Left ventricle myocardium inferior (tissue), 1 donor: ENCODE data around the gene MAP2K3. TPM values are rescaled to one million over a fixed set of nuclear protein-coding genes. Genes with fewer than 3 reads are reported as not detected.

ENCODE experiments used
- DNase-seq: peaks from one replicate; pipeline ENCODE4 v3.0.0-alpha.2; 2020
- H3K27ac ChIP-seq: fragments of 200-600 bp; replicated peaks from 2 replicates; pipeline ENCODE4 v1.8.0; 2021
- H3K27me3 ChIP-seq: fragments of 200-600 bp; 2 replicates; pipeline ENCODE4 v1.8.0; 2021; ENCODE audit warnings: low read depth
- H3K36me3 ChIP-seq: fragments of 200-600 bp; 2 replicates; pipeline ENCODE4 v1.8.0; 2021
- H3K4me1 ChIP-seq: fragments of 200-600 bp; 2 replicates; pipeline ENCODE4 v1.8.0; 2021
- H3K4me3 ChIP-seq: fragments of 200-600 bp; 2 replicates; pipeline ENCODE4 v1.8.0; 2021; ENCODE audit warnings: mild to moderate bottlenecking, moderate library complexity
- H3K9me3 ChIP-seq: fragments of 200-600 bp; replicated peaks from 2 replicates; pipeline ENCODE4 v1.8.0; 2021
- intact Hi-C: fragments of 100-400 bp; cut with micrococcal nuclease; formaldehyde crosslinking; loops from one replicate; pipeline ENCODE4 v1.11.0; 2022
- total RNA-seq: library from RNA; stranded (reverse); fragmentation: NEBNext Ultra II Directional; extraction: Animal tissue kit (Norgen Biotek cat#: 25700); gene quantifications from one replicate; pipeline ENCODE4 v1.2.1, GENCODE V29; 2021
- TF ChIP-seq, protein P1 (sequence below): fragments of 200-600 bp; IDR thresholded peaks from 2 replicates; pipeline ENCODE4 v1.8.0; 2021; ENCODE audit warnings: antibody characterized with exemption, mild to moderate bottlenecking, borderline replicate concordance
- donor health status: DM: no; HTN: yes; CAD: no; lungs with severe emphysema.

MAP2K3 gene
- total RNA-seq, 1 donor from 2014 or later: 41.7 TPM

DNA sequence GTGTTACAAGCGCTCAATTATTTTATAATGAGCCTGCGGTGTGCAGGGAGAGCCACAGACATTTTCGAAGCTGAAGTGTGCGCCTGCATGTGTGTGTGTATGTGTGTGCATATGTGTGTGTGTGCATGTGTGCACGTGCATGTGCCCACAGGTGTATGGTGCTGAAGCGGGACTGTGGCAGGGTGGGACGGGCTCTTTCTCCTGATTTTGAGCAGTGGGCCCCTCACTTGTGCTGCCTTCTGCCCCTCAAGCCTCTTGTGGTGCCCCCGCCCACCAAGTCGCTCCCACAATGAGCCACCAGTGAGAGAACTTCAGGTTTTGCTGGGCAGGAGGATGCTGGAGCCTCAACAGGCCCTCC, 75.0 kb downstream of the MAP2K3 start:
- intact Hi-C loops: no loop called here
- Histone ChIP-seq H3K4me1 (peaks cover 27% of the 10 kb centered on the region), H3K27me3 (no peaks in the 10 kb centered on the region), H3K36me3 (no peaks in the 10 kb centered on the region), H3K4me3 (no peak overlapping the region), H3K9me3 (no peaks in the 10 kb centered on the region), H3K27ac (peak overlapping the region; percentile 82)
- DNase-seq: no peak
- TF ChIP-seq, protein P1, sequence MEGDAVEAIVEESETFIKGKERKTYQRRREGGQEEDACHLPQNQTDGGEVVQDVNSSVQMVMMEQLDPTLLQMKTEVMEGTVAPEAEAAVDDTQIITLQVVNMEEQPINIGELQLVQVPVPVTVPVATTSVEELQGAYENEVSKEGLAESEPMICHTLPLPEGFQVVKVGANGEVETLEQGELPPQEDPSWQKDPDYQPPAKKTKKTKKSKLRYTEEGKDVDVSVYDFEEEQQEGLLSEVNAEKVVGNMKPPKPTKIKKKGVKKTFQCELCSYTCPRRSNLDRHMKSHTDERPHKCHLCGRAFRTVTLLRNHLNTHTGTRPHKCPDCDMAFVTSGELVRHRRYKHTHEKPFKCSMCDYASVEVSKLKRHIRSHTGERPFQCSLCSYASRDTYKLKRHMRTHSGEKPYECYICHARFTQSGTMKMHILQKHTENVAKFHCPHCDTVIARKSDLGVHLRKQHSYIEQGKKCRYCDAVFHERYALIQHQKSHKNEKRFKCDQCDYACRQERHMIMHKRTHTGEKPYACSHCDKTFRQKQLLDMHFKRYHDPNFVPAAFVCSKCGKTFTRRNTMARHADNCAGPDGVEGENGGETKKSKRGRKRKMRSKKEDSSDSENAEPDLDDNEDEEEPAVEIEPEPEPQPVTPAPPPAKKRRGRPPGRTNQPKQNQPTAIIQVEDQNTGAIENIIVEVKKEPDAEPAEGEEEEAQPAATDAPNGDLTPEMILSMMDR: no peak

DNA sequence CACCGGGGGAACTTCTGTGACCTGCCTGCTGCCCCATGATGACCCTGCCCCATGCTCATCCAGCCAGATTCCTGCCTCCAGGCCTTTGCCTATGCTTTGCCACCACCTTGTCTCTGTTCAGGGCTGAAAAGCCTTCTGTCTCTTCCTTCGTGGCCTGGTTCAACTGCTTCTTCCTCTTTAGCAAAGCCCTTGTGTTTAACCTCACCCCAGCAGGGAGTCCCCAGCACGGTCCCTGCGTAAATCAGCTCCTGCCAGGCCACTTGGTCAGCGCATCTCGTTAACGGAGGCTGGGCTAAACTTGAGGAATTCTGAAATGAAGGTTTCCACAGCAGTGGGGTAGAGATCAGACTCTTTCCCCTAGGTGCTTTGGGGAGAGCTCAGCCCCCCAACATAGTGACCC, 75.5 kb downstream of the MAP2K3 start:
- no peak overlapping the region for H3K4me3 ChIP-seq
- intact Hi-C loops: no loop called here
- no peak for DNase-seq
- TF ChIP-seq, protein P1: no peak
- no peaks in the 10 kb centered on the region for H3K9me3 ChIP-seq
- peaks cover 27% of the 10 kb centered on the region for H3K4me1 ChIP-seq
- H3K27ac ChIP-seq: no peak overlapping the region
- H3K36me3 ChIP-seq: no peaks in the 10 kb centered on the region
- H3K27me3 ChIP-seq: no peaks in the 10 kb centered on the region

DNA sequence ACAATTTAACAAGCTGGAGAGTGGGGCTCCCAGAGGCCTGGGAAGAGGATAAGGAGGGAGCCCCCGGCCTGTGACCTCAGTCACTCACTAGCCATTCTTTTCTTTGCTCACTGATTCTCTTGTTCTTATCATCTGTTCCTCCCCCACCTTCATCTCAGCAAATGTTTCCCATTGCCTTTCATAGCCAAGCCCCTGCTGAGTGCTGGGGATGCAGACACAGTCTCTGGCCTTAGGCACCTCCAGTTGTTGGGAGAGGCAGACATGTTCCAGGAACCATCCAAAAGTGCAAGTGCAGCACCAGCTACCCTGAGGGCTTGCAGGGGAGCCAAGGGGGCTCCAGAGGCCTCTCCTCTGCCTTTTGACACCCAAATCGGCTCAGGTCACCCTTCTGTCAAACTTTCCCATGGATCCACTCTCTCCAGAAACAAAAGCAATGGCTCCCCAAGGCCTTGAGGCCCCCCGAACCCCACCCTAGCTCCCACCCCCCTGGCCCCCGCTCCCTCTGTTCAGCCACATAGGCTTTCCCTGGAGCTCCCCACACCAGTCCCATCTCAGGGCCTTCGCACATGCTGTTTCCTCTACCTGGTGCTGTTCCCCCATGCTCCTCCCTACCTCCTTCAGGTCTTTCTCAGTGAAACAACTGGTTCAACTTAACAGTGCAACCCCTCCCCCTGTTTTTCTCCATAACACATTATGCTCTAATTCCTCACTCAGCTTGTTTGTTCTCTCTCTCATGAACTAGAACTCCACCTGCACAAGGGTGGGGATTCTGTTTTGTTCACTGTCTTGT, 76.7 kb downstream of the MAP2K3 start:
- no peak overlapping the region for H3K4me3 ChIP-seq

DNA sequence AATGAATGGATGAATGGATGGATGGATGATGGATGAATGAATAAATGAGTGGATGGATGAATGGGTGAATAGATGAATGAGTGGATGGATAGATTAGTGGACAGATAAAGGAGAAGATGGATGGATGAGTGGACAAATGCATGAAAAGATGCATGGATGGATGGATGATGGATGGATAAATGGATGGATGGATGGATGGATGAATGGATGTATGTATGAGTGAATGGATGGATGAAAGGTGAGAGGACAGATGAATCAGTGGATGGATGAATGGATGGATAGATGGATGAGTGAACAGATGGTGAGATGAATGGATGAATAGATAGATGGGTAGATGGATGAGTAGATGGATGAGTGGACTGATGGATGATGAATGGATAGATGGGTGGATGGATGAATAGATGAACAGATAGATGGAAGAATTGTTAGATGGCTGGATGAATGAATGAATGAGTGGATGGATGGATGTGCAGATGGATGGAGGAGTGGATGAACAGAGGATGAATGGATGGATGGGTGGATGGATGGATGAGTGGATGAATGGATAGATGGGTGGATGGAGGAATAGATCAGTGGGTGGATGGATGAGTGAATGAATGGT, 77.9 kb downstream of the MAP2K3 start:
- TF ChIP-seq, protein P1: no peak
- Histone ChIP-seq H3K4me3 (no peak overlapping the region), H3K36me3 (no peaks in the 10 kb centered on the region), H3K9me3 (no peaks in the 10 kb centered on the region), H3K27me3 (no peaks in the 10 kb centered on the region), H3K27ac (no peak overlapping the region), H3K4me1 (peaks cover 32% of the 10 kb centered on the region)
- no peak for DNase-seq
- intact Hi-C loops: no loop called here

More for the DNA sequence above, 76.7 kb downstream of the MAP2K3 start:
- Histone ChIP-seq H3K36me3 (no peaks in the 10 kb centered on the region), H3K27me3 (no peaks in the 10 kb centered on the region), H3K27ac (no peak overlapping the region), H3K4me1 (peaks cover 32% of the 10 kb centered on the region), H3K9me3 (no peaks in the 10 kb centered on the region)
- no peak for DNase-seq
- intact Hi-C loops: no loop called here
- TF ChIP-seq, protein P1: no peak

DNA sequence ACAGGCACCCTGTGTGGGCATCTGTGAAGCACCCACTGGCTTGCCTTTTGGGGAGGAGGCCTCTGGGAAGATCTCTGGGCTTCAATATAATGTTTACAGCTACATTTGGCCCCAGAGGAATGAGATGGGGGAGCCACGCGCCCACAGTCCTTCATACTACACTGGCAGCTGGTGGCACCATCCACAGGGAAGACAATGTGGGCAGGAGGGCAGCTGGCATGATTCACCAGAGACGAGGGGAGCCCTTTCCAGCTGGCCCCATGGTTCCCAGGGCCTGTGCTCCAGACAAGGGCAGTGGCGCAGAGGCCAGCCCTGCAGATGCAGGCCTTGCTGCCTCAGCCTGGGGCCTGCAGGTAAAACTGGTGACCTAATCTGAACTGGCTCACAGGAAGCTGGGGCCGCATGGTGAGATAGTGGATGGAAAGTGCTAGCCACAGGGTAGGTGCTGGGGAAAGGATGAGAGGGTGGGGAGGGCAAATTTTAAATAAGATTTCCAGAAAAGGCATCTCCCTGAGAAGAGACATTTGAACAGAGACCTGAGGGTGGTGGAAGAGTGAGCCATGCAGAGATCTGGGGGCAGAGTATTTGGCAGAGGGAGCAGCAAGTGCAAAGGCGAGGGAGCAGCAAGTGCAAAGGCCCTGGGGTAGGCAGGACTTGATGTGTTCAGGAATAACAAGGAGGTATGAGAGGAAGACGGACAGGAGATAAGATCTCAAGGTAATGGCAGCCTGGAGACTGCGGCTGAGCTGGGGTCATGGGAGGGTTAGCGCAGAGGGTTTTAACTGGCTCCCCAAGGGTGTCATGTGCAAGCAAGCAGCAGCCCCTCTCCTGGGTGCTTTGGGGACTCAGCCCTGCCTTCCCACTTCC, 79.5 kb downstream of the MAP2K3 start:
- TF ChIP-seq, protein P1: no peak

More for the DNA sequence above, 79.5 kb downstream of the MAP2K3 start:
- intact Hi-C loops: no loop called here
- H3K27me3 ChIP-seq: no peaks in the 10 kb centered on the region
- H3K4me1 ChIP-seq: peaks cover 18% of the 10 kb centered on the region
- no peak for DNase-seq
- no peak overlapping the region for H3K4me3 ChIP-seq
- H3K36me3 ChIP-seq: no peaks in the 10 kb centered on the region
- H3K9me3 ChIP-seq: no peaks in the 10 kb centered on the region
- H3K27ac ChIP-seq: no peak overlapping the region
